IMR-90 (cell line): Measurements from ENCODE around the gene FSTL3. TPM values are rescaled to one million over a fixed set of nuclear protein-coding genes. Genes with fewer than 3 reads are reported as not detected.

Experiments used
- ATAC-seq: fragments of 200-7000 bp; cut with Tn5 transposase; 2 replicates; pipeline ENCODE4 v1.9.1; 2020; ENCODE audit warnings: low read depth, mild to moderate bottlenecking, moderate library complexity
- BruUV-seq: library from RNA; stranded (reverse); fragments of 400-500 nt; replicated peaks from 2 replicates; lab custom pipeline; 2021; lab: Mats Ljungman, UMichigan
- CTCF ChIA-PET: fragments of 300-600 bp; formaldehyde crosslinking; extraction: SDS; loops from one replicate; lab custom pipeline; 2021; ENCODE audit warnings: antibody characterized with exemption; lab: Yijun Ruan, JAX
- POLR2A ChIA-PET: fragments of 300-600 bp; sonication (Branson Sonifier 250); formaldehyde crosslinking; loops from one replicate; lab custom pipeline; 2022; ENCODE audit warnings: antibody characterized with exemption; ENCODE audit not compliant: unreplicated experiment; lab: Charles Lee
- DNase-seq: peaks from one replicate; pipeline ENCODE4 v3.0.0; 2013
- H2AFZ ChIP-seq: replicated peaks from 2 replicates; pipeline ENCODE3; 2013; ENCODE audit warnings: low read length, mild to moderate bottlenecking; ENCODE audit not compliant: poor library complexity
- H2AK5ac ChIP-seq: 2 replicates; pipeline ENCODE4 v1.6.1; 2013; ENCODE audit warnings: low read depth, low read length, inconsistent platforms
- H2AK9ac ChIP-seq: replicated peaks from 2 replicates; pipeline ENCODE3; 2013; ENCODE audit warnings: mild to moderate bottlenecking, low read depth, low read length, moderate library complexity; ENCODE audit not compliant: poor library complexity
- H2BK120ac ChIP-seq: 2 replicates; pipeline ENCODE4 v1.6.1; 2013; ENCODE audit warnings: low read depth, low read length, inconsistent platforms
- H2BK15ac ChIP-seq: 3 replicates; pipeline ENCODE4 v1.6.1; 2013; ENCODE audit warnings: low read depth, low read length, inconsistent platforms
- H2BK20ac ChIP-seq: 2 replicates; pipeline ENCODE4 v1.6.1; 2013; ENCODE audit warnings: low read depth, mild to moderate bottlenecking, inconsistent platforms, low read length, moderate library complexity
- H2BK5ac ChIP-seq: 2 replicates; pipeline ENCODE4 v1.6.1; 2013; ENCODE audit warnings: mild to moderate bottlenecking, low read depth, low read length, inconsistent platforms; ENCODE audit not compliant: poor library complexity, severe bottlenecking
- H3K14ac ChIP-seq: replicated peaks from 2 replicates; pipeline ENCODE4 v1.6.1; 2013; ENCODE audit warnings: low read depth, low read length, inconsistent platforms
- H3K18ac ChIP-seq: 2 replicates; pipeline ENCODE4 v1.6.1; 2013; ENCODE audit warnings: low read depth, low read length, control low read depth
- H3K23ac ChIP-seq: 2 replicates; pipeline ENCODE4 v1.6.1; 2013; ENCODE audit warnings: low read depth, low read length, inconsistent platforms
- H3K27ac ChIP-seq: 2 replicates; pipeline ENCODE4 v1.5.1; 2013; ENCODE audit warnings: mild to moderate bottlenecking, control low read depth, low read length; ENCODE audit not compliant: insufficient read depth
- H3K27me3 ChIP-seq: 2 replicates; pipeline ENCODE4 v1.6.1; 2013; ENCODE audit warnings: low read length; ENCODE audit not compliant: control insufficient read depth, insufficient read depth
- H3K36me3 ChIP-seq: 2 replicates; pipeline ENCODE4 v1.6.1; 2013; ENCODE audit warnings: low read length, mixed read lengths; ENCODE audit not compliant: control insufficient read depth, insufficient read depth
- H3K4ac ChIP-seq: 2 replicates; pipeline ENCODE4 v1.6.1; 2013; ENCODE audit warnings: low read depth, low read length, inconsistent platforms
- H3K4me1 ChIP-seq: 2 replicates; pipeline ENCODE4 v1.6.1; 2013; ENCODE audit warnings: low read length, mixed read lengths; ENCODE audit not compliant: control insufficient read depth, insufficient read depth
- H3K4me2 ChIP-seq: 2 replicates; pipeline ENCODE4 v1.6.1; 2013; ENCODE audit warnings: low read depth, mild to moderate bottlenecking, control low read depth, low read length, moderate library complexity
- H3K4me3 ChIP-seq: 2 replicates; pipeline ENCODE4 v1.5.1; 2013; ENCODE audit warnings: low read depth, mild to moderate bottlenecking, control low read depth, low read length, moderate library complexity; ENCODE audit not compliant: insufficient read depth
- H3K56ac ChIP-seq: 2 replicates; pipeline ENCODE4 v1.6.1; 2013; ENCODE audit warnings: low read length, inconsistent platforms; ENCODE audit not compliant: insufficient read depth; ENCODE audit errors: extremely low read depth
- H3K79me1 ChIP-seq, 2 experiments: 2 replicates each; pipeline ENCODE4 v1.6.1; 2013; ENCODE audit warnings: low read length in 2 of 2, inconsistent platforms in 1 of 2, low read depth in 1 of 2
- H3K9ac ChIP-seq: 2 replicates; pipeline ENCODE4 v1.6.1; 2013; ENCODE audit warnings: low read depth, low read length, control low read depth
- H3K9me1 ChIP-seq: 2 replicates; pipeline ENCODE4 v1.6.1; 2013; ENCODE audit warnings: low read length, inconsistent platforms; ENCODE audit not compliant: insufficient read depth
- H3K9me3 ChIP-seq: 2 replicates; pipeline ENCODE4 v1.6.1; 2013; ENCODE audit warnings: low read length; ENCODE audit not compliant: control insufficient read depth, insufficient read depth
- H4K20me1 ChIP-seq: 2 replicates; pipeline ENCODE4 v1.6.1; 2013; ENCODE audit warnings: low read length, inconsistent platforms; ENCODE audit not compliant: insufficient read depth
- H4K5ac ChIP-seq: 2 replicates; pipeline ENCODE4 v1.6.1; 2013; ENCODE audit warnings: mild to moderate bottlenecking, low read depth, low read length, control low read depth
- H4K8ac ChIP-seq, 2 experiments: 2 replicates each; pipeline ENCODE4 v1.6.1; 2013; ENCODE audit warnings: low read depth in 2 of 2, low read length in 2 of 2, control low read depth in 1 of 2, inconsistent platforms in 1 of 2
- H4K91ac ChIP-seq: 2 replicates; pipeline ENCODE4 v1.6.1; 2013; ENCODE audit warnings: low read depth, low read length, inconsistent platforms; ENCODE audit not compliant: insufficient read depth
- CEBPB ChIP-seq: IDR thresholded peaks from 2 replicates; pipeline ENCODE4 v1.6.1; 2012; ENCODE audit warnings: low read depth, low read length, improper control_type of control experiment
- CHD1 ChIP-seq: IDR thresholded peaks from 2 replicates; pipeline ENCODE4 v1.6.1; 2012; ENCODE audit warnings: low read depth, low read length, improper control_type of control experiment
- CTCF ChIP-seq: conservative IDR thresholded peaks from 2 replicates; pipeline ENCODE4 v1.5.1; 2012; ENCODE audit warnings: mild to moderate bottlenecking, low read depth, low read length, improper control_type of control experiment
- ELK1 ChIP-seq: fragments of 150-350 bp; IDR thresholded peaks from 2 replicates; pipeline ENCODE4 v1.6.1; 2016; ENCODE audit warnings: low read depth, mild to moderate bottlenecking, low read length, moderate library complexity, borderline replicate concordance
- FOS ChIP-seq: fragments of 150-350 bp; IDR thresholded peaks from 2 replicates; pipeline ENCODE4 v1.6.1; 2016; ENCODE audit warnings: low read depth, low read length
- MAFK ChIP-seq: IDR thresholded peaks from 2 replicates; pipeline ENCODE4 v1.6.1; 2012; ENCODE audit warnings: low read depth, low read length, improper control_type of control experiment
- MAZ ChIP-seq: IDR thresholded peaks from 2 replicates; pipeline ENCODE4 v1.6.1; 2012; ENCODE audit warnings: low read depth, mild to moderate bottlenecking, low read length, improper control_type of control experiment, moderate library complexity, borderline replicate concordance
- POLR2A ChIP-seq: IDR thresholded peaks from 2 replicates; pipeline ENCODE4 v1.6.1; 2012; ENCODE audit warnings: mild to moderate bottlenecking, low read depth, low read length
- RAD21 ChIP-seq: IDR thresholded peaks from 2 replicates; pipeline ENCODE4 v1.6.1; 2012; ENCODE audit warnings: low read length, improper control_type of control experiment
- RCOR1 ChIP-seq: IDR thresholded peaks from 2 replicates; pipeline ENCODE4 v1.6.1; 2012; ENCODE audit warnings: mild to moderate bottlenecking, low read length, improper control_type of control experiment; ENCODE audit not compliant: insufficient replicate concordance
- SMC3 ChIP-seq: fragments of 150-350 bp; IDR thresholded peaks from 2 replicates; pipeline ENCODE4 v1.6.1; 2016; ENCODE audit warnings: low read depth, mild to moderate bottlenecking, antibody characterized with exemption, low read length, moderate library complexity
- USF2 ChIP-seq: fragments of 150-350 bp; IDR thresholded peaks from 2 replicates; pipeline ENCODE4 v1.6.1; 2017; ENCODE audit warnings: mild to moderate bottlenecking, antibody characterized with exemption, low read length, low read depth
- WGBS, 2 experiments: methylation state at CpG; one replicate each; pipeline versions ENCODE4 v1.1.5 to v1.1.7; 2013; ENCODE audit warnings: missing lambda C conversion rate in 2 of 2; ENCODE audit not compliant: insufficient read length in 1 of 2; ENCODE audit errors: extremely low coverage in 2 of 2; 5-methylcytosine and 5-hydroxymethylcytosine counted together
- dilution Hi-C: fragments of 300-500 bp; cut with HindIII; formaldehyde crosslinking; loops from one replicate; pipeline ENCODE4 v1.14.3; 2018; ENCODE audit warnings: low sequenced_read_pairs; ENCODE audit not compliant: unreplicated experiment
- in situ Hi-C: fragments of 300-500 bp; cut with MboI; formaldehyde crosslinking; loops from 3 replicates; pipeline ENCODE4 v1.14.3; 2019; ENCODE audit warnings: low sequenced_read_pairs, inconsistent platforms, mixed read lengths
- intact Hi-C: fragments of 100-400 bp; cut with micrococcal nuclease; formaldehyde crosslinking; loops from 2 replicates; pipeline ENCODE4 v1.10.0; 2022
- polyA plus RNA-seq, 3 experiments: library from polyadenylated mRNA; depleted of rRNA; stranded (reverse); fragments of >200 nt; gene quantifications; 2 replicates each; pipeline ENCODE4 v1.2.3, GENCODE V29; 2012; ENCODE audit warnings: low replicate concordance in 1 of 3
- total RNA-seq: library from RNA; depleted of rRNA; stranded (reverse); fragments of >200 nt; gene quantifications from 2 replicates; pipeline ENCODE4 v1.2.3, GENCODE V29; 2012

Gene FSTL3
- total and polyA plus RNA-seq, 2 of the 4 experiments (the other 2 are of a cell fraction), result 32.3 to 76.9 TPM

GRCh38 chr19:726993-727956 lies 51.1 kb downstream of the FSTL3 start:
- Histone ChIP-seq H3K27me3 (no peaks in the 10 kb centered on the region), H3K4ac (no peak overlapping the region), H2BK15ac (no peak overlapping the region), H3K4me1 (no peaks in the 10 kb centered on the region), H4K5ac (no peak overlapping the region), H4K20me1 (no peaks in the 10 kb centered on the region), H3K4me2 (no peak overlapping the region), H3K14ac (no peak overlapping the region), H4K8ac (no peak overlapping the region), H2BK5ac (no peak overlapping the region), H3K27ac (no peak overlapping the region), H3K9me3 (no peaks in the 10 kb centered on the region), H2AFZ (no peak overlapping the region), H2AK5ac (no peak overlapping the region), H3K79me1 (no peaks in the 10 kb centered on the region), H3K56ac (no peak overlapping the region), H3K36me3 (peaks cover 16% of the 10 kb centered on the region), H2BK120ac (no peak overlapping the region), H3K9ac (no peak overlapping the region), H4K91ac (no peak overlapping the region), H3K18ac (no peak overlapping the region), H3K4me3 (no peak overlapping the region), H3K23ac (no peak overlapping the region), H2BK20ac (no peak overlapping the region), H2AK9ac (no peak overlapping the region), H3K9me1 (no peaks in the 10 kb centered on the region)
- no TSS peak for BruUV-seq
- dilution Hi-C loops, result no loop called here
- intact Hi-C loops, result no loop called here
- no peak for DNase-seq
- peak; percentile 59 for ATAC-seq
- 78% methylated on average over 36 of the region's 43 CpGs; no CpG with 5 or more reads in 1 of the 2 experiments for WGBS, 2 experiments
- in situ Hi-C loops, result no loop called here
- TF ChIP-seq POLR2A (no peak), MAZ (no peak), USF2 (no peak), CEBPB (no peak), SMC3 (no peak), CHD1 (no peak), RCOR1 (no peak), RAD21 (no peak), FOS (no peak), CTCF (no peak), MAFK (no peak), ELK1 (no peak)
- ChIA-PET POLR2A (no interaction called here), CTCF (no interaction called here)
